Neural cell (in vitro differentiated cells): Measurements from ENCODE around the gene AGK.

ENCODE experiments used
- EP300 ChIP-seq: fragments of 450-650 bp; conservative IDR thresholded peaks from 2 replicates; pipeline ENCODE4 v1.6.1; 2014; ENCODE audit warnings: antibody characterized with exemption, mild to moderate bottlenecking, moderate library complexity; ENCODE audit not compliant: poor library complexity, severe bottlenecking
- EZH2 ChIP-seq: fragments of 200-600, 300-800 bp; shearing (Covaris generic), sonication (generic); IDR thresholded peaks from 2 replicates; pipeline ENCODE4 v1.6.1; 2014; ENCODE audit warnings: antibody characterized with exemption, low read length, borderline replicate concordance, mild to moderate bottlenecking; ENCODE audit not compliant: insufficient read depth, poor library complexity, severe bottlenecking
- MXI1 ChIP-seq: fragments of 450-650 bp; conservative IDR thresholded peaks from 2 replicates; pipeline ENCODE4 v1.6.1; 2014; ENCODE audit warnings: antibody characterized with exemption, mild to moderate bottlenecking; ENCODE audit not compliant: poor library complexity, severe bottlenecking
- POLR2AphosphoS5 ChIP-seq: IDR thresholded peaks from 2 replicates; pipeline ENCODE4 v1.6.1; 2012
- SMC3 ChIP-seq: fragments of 450-650 bp; conservative IDR thresholded peaks from 2 replicates; pipeline ENCODE4 v1.6.1; 2014; ENCODE audit warnings: antibody characterized with exemption, mild to moderate bottlenecking, moderate library complexity; ENCODE audit not compliant: poor library complexity
- TAF1 ChIP-seq: IDR thresholded peaks from 2 replicates; pipeline ENCODE4 v1.6.1; 2012; ENCODE audit warnings: low read depth
- TF ChIP-seq, protein P1 (sequence below): IDR thresholded peaks from 2 replicates; pipeline ENCODE4 v1.6.1; 2012; ENCODE audit warnings: borderline replicate concordance
- TF ChIP-seq, protein P2 (sequence below): fragments of 450-650 bp; IDR thresholded peaks from 2 replicates; pipeline ENCODE4 v1.5.1; 2014; ENCODE audit warnings: antibody characterized with exemption, mild to moderate bottlenecking, moderate library complexity; ENCODE audit not compliant: poor library complexity, severe bottlenecking

DNA sequence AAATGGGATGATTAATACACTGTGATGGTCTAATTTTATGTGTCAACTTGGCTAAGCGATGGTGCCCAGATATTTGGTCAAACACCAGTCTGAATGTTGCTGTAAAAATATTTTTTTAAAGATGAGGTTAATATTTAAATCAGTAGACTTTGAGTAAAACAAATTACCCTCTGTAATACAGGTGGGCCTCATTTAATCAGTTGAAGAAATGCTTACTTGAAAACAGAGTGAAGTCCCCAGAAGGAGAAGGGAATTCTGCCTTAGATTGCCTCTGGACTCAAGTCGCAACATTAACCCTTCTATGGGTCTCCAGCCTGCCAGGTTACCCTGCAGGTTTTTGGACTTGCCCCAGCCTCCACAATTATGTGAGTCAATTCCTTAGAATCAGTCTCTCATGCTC, 49.8 kb upstream of the AGK start:
- TF ChIP-seq, protein P1, sequence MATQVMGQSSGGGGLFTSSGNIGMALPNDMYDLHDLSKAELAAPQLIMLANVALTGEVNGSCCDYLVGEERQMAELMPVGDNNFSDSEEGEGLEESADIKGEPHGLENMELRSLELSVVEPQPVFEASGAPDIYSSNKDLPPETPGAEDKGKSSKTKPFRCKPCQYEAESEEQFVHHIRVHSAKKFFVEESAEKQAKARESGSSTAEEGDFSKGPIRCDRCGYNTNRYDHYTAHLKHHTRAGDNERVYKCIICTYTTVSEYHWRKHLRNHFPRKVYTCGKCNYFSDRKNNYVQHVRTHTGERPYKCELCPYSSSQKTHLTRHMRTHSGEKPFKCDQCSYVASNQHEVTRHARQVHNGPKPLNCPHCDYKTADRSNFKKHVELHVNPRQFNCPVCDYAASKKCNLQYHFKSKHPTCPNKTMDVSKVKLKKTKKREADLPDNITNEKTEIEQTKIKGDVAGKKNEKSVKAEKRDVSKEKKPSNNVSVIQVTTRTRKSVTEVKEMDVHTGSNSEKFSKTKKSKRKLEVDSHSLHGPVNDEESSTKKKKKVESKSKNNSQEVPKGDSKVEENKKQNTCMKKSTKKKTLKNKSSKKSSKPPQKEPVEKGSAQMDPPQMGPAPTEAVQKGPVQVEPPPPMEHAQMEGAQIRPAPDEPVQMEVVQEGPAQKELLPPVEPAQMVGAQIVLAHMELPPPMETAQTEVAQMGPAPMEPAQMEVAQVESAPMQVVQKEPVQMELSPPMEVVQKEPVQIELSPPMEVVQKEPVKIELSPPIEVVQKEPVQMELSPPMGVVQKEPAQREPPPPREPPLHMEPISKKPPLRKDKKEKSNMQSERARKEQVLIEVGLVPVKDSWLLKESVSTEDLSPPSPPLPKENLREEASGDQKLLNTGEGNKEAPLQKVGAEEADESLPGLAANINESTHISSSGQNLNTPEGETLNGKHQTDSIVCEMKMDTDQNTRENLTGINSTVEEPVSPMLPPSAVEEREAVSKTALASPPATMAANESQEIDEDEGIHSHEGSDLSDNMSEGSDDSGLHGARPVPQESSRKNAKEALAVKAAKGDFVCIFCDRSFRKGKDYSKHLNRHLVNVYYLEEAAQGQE: no peak
- TF ChIP-seq, protein P2, sequence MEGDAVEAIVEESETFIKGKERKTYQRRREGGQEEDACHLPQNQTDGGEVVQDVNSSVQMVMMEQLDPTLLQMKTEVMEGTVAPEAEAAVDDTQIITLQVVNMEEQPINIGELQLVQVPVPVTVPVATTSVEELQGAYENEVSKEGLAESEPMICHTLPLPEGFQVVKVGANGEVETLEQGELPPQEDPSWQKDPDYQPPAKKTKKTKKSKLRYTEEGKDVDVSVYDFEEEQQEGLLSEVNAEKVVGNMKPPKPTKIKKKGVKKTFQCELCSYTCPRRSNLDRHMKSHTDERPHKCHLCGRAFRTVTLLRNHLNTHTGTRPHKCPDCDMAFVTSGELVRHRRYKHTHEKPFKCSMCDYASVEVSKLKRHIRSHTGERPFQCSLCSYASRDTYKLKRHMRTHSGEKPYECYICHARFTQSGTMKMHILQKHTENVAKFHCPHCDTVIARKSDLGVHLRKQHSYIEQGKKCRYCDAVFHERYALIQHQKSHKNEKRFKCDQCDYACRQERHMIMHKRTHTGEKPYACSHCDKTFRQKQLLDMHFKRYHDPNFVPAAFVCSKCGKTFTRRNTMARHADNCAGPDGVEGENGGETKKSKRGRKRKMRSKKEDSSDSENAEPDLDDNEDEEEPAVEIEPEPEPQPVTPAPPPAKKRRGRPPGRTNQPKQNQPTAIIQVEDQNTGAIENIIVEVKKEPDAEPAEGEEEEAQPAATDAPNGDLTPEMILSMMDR: no peak
- TF ChIP-seq MXI1: no peak
- TF ChIP-seq EZH2: no peak
- TF ChIP-seq EP300: no peak
- TF ChIP-seq SMC3: no peak
- no peak for TF ChIP-seq POLR2AphosphoS5
- no peak for TF ChIP-seq TAF1
